Raji (cell line): Measurements from ENCODE around the gene ZNF853.

Experiments used
- POLR2A ChIP-seq: IDR thresholded peaks from 2 replicates; pipeline ENCODE4 v1.6.1; 2011; ENCODE audit warnings: low read depth, low read length, control low read depth; ENCODE audit not compliant: insufficient read depth

ZNF853 gene

DNA sequence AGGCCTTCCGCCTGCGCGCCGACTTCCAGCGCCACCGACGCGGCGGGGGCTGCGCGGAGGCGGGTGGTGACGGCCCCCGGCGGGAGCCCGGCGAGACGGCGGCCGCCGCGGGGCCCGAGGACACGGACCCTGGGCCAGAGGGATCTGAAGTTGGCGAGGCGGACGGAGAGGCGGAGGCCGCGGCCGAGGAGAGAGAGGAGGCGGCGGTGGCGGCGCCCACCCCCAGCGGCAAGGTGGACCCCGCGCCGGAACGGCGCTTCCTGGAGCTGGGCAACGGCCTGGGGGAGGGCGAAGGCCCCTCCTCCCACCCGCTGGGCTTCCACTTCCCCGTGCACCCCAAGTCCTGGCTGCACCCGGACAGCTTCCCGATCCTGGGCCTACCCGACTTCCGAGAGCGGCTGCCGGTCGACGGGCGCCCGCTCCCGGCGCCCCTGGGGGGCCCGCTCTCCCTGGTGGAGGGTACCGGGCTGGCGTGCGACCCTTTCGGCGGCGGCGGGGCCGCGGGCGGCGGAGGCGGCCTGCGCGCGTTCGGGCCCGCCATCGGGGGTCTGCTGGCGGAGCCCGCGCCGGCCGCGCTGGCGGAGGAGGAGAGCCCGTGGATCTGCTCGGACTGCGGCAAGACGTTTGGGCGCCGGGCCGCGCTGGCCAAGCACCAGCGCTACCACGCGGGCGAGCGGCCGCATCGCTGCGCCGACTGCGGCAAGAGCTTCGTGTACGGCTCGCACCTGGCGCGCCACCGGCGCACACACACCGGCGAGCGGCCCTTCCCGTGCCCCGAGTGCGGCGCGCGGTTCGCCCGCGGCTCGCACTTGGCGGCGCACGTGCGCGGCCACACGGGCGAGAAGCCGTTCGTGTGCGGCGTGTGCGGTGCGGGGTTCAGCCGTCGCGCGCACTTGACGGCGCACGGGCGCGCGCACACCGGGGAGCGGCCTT lies 37.9 kb downstream of the ZNF853 start:
- TF ChIP-seq POLR2A: no peak

DNA sequence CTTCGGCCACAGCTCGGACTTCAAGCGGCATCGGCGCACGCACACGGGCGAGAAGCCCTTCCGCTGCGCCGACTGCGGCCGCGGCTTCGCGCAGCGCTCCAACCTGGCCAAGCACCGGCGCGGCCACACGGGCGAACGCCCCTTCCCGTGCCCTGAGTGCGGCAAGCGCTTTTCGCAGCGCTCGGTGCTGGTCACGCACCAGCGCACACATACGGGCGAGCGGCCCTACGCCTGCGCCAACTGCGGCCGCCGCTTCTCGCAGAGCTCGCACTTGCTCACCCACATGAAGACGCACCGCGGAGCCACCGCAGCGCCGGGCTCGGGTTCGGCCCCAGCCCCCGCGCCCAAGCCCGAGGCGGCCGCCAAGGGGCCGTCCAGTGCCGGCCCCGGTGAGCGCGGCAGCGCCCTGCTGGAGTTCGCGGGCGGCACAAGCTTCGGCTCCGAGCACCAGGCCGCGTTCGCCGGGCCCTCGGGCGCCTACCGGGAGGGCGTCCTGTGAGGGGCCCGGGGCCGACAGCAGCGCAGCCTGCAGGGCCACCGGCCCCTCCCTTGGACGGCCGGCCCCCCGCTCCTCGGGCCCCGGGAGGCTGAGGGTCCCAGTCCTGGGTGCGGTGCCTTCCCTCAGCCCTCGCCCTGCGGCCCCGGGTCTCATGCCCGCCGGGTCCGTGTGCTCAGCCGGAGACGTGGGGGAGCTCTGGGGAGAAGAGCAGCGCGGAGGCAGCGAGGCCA lies 38.9 kb downstream of the ZNF853 start:
- no peak for TF ChIP-seq POLR2A

DNA sequence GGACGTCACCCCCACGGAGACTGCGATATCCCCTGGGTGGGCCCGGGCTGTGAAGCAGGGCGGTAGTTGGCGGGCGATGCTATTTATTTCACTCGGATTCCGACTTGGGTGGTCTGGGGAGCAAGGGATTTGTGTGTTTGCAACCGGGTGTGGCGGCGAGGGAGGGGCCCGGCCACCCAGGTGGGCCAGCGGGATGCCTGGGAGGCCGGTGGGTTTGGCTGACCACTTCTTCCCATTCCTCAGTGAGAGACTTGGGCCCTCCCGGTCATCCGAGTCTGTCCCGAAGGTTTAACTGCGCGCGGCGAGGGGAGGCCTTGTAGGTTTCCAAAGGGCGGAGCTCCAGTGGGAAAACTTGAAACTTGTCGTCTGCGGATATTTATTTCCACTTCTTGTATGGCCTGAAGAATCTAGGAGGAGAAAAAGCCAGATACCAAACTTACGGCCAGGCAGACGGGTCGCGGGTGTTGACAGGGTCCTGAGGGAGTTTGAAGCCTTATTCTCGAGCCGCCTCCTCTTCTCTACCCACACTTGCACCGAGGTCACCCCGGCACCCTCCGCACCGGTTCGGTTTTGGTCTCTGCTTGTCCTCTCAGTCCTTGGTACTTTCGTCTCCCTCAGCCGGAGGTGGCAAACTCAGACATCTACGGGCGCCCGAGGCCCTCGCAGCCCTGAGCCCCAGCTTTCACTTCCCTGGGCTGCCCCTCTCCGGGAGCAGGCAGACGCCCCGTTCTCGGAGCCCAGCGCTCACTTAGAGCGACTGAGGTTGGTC lies 39.6 kb downstream of the ZNF853 start:
- TF ChIP-seq POLR2A: no peak

DNA sequence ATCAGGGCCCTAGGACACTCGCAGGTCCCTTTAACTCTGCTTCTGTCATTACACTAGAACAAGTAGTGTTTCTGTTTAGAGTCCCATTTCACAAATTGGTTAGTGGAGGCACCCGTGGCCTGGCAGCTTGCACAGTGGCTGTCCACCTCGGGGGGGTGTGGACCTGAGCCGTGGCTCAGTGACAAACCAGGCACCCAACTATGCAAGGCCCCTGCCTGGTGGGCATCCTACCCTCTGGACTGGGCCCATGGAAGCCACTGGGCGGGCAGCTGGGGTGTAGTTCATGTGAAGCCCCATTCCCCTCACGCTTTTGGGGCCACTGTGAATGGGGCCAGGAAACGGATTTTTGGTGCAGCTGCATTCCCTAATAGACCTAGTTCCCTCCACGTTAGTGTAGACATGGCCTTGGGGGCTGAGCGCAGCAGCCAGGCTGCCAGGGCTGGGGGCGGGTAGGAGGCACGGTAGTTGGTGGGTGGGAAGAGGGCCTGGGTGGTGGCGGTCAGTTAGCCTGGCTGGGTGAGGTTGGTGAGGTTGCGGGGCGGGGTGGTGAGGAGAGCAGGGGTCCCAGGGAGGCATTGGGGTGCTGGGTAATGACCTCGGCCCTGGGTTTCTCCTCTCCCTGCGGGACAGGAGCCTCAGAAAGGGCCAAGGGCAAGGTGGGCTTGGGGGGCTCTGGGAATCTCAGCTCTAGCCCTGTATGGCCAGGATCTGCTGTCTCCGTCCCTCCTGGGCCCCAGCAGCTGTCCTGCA lies 40.4 kb downstream of the ZNF853 start:
- TF ChIP-seq POLR2A: no peak

DNA sequence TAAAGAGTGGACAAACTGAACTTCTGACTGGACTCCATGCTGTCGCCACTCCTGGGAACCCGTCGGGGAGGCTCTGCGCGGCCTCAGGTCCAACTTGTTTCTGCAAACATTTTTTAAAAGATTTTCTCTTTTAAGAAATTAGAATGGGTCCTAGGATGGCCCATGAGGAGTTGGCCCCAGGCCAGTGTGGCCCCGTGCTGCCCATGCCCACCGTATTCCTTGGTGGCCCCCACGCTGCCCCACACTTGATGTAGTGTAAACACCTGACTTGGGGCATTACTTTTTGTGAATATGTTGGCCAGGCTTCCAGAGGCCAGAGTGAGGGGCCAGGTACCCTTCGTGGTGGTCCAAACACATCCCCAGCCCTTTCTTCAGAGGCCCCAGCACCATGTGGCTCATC lies 41.0 kb downstream of the ZNF853 start:
- TF ChIP-seq POLR2A: no peak

DNA sequence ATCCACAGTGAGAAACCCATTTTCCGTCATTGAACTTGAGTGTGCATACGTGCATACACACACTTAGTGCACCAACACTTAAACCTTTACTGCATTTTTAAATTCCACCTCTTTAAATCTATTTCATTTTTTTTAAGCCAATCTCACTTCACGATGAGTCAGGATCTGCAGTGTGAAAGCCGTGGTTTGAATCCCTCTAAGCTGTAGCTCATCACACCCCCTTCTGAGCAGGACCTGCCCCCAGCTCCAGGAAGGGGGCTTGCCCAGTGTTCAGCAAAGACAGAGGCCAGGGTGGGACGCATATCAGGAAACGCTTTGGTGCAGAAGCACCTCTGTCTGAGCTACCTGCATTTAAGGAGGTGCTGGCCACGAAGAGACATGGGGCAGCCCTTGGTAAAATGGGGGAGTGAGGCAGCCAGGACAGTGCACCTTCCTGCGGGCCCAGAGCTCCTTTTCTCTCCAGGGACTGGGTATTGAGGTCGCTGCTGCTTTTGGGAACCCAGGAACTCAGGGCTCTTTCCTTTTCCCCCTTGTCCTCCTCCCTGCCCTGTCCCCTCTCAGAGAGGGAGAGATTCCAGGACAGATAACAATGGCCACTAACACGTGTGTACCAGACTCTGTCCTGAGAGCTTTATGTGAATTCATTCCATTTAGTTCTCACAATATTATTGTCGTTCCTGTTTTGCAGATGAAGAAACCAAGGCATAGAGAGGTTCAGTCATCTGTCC lies 43.4 kb downstream of the ZNF853 start:
- no peak for TF ChIP-seq POLR2A
